Measurements from ENCODE around the gene FNDC3B.

- TF ChIP-seq CTCF (IDR thresholded peaks at IDR 0.05 in 8 of 11, conservative IDR thresholded peaks at IDR 0.05 in 3 of 11) (no peak), POLR2AphosphoS5 (IDR thresholded peaks at IDR 0.05) (peak in 1 of 3 donors; percentile 36), POLR2A (IDR thresholded peaks at IDR 0.05) (no peak)
These were observed 35.2 kb downstream of the FNDC3B start for GRCh38 chr3:172074586-172074985.
